B cell (primary cell): ENCODE results near the gene CNST.

ENCODE experiments used
- CTCF ChIP-seq: fragments of 200-600 bp; IDR thresholded peaks from one replicate; pipeline ENCODE4 v1.8.0; 2022; ENCODE audit warnings: antibody characterized with exemption, mild to moderate bottlenecking
- EZH2 ChIP-seq: IDR thresholded peaks from 2 replicates; pipeline ENCODE4 v1.6.1; 2012; ENCODE audit warnings: borderline replicate concordance, low read depth, mild to moderate bottlenecking, moderate library complexity, low read length; ENCODE audit not compliant: insufficient read depth, poor library complexity, severe bottlenecking

DNA sequence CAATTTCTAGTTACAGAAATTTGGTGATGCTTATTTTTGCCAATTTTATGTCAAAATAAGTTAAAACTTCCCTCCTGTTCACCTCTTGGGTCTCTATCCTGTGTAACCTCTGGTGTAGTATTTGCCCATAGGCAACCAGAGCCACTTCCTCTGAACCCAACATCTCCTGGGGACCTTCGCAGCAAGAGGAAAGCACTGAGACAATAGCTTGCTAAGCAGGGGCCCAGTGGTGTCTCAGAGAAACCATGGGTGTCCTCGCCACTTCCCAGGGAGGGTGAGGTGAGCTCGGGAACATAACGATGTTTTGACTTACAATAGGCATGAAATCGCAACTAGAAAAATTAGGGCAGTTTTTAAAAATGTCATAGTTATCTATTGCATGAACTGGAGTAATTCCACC lies 101.5 kb downstream of the CNST start:
- TF ChIP-seq CTCF = no peak
- no peak for TF ChIP-seq EZH2
